ENCODE data around the gene PLA2G5. TPM values are rescaled to one million over a fixed set of nuclear protein-coding genes. Genes with fewer than 3 reads are reported as not detected.
A peak's percentile ranks its signal among the peaks of the same experiment; 100 is the strongest.

PLA2G5 gene
- total and polyA plus RNA-seq, 2 experiments from 2014 or later = not detected

DNA sequence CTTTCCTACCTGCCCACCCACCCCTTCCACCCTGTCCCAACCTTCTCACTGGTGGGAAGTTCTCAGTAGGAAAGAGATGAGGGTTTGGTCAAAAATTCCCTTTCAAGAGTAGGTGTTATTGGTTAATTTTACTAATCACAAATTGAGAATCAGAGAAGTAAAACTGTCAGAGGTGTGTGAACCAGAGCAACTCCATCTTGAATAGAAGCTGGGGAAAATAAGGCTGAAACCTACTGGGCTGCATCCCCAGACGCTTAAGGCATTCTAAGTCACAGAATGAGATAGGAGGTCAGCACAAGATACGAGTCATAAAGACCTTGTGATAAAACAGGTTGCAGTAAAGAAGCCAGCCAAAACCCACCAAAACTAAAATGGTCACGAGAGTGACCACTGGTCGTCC, 37.8 kb downstream of the PLA2G5 start:
- TF ChIP-seq, protein P1, sequence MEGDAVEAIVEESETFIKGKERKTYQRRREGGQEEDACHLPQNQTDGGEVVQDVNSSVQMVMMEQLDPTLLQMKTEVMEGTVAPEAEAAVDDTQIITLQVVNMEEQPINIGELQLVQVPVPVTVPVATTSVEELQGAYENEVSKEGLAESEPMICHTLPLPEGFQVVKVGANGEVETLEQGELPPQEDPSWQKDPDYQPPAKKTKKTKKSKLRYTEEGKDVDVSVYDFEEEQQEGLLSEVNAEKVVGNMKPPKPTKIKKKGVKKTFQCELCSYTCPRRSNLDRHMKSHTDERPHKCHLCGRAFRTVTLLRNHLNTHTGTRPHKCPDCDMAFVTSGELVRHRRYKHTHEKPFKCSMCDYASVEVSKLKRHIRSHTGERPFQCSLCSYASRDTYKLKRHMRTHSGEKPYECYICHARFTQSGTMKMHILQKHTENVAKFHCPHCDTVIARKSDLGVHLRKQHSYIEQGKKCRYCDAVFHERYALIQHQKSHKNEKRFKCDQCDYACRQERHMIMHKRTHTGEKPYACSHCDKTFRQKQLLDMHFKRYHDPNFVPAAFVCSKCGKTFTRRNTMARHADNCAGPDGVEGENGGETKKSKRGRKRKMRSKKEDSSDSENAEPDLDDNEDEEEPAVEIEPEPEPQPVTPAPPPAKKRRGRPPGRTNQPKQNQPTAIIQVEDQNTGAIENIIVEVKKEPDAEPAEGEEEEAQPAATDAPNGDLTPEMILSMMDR (IDR thresholded peaks at IDR 0.05; ENCODE audit: low read depth, low read length) = no peak
- H3K27me3 ChIP-seq = no peaks in the 10 kb centered on the region
- H3K4me3 ChIP-seq = no peak overlapping the region
- no peaks in the 10 kb centered on the region for H3K9me3 ChIP-seq (ENCODE audit: low read depth)
- no peaks in the 10 kb centered on the region for H3K36me3 ChIP-seq
- H3K27ac ChIP-seq = no peak overlapping the region
- no peaks in the 10 kb centered on the region for H3K4me1 ChIP-seq (ENCODE audit: low read depth)
- DNase-seq (ENCODE audit: low read depth in 1 of 2, low spot score in 1 of 2) = no peak

GRCh38 chr1:20108366-20109123, 38.6 kb downstream of the PLA2G5 start:
- DNase-seq (ENCODE audit: low read depth in 1 of 2, low spot score in 1 of 2) = peak in 1 of 2 donors; percentile 22
- Histone ChIP-seq H3K27me3 (no peaks in the 10 kb centered on the region), H3K36me3 (no peaks in the 10 kb centered on the region), H3K9me3 (ENCODE audit: low read depth) (no peaks in the 10 kb centered on the region), H3K4me1 (ENCODE audit: low read depth) (no peaks in the 10 kb centered on the region), H3K27ac (no peak overlapping the region), H3K4me3 (no peak overlapping the region)
- TF ChIP-seq, protein P1 (IDR thresholded peaks at IDR 0.05; ENCODE audit: low read depth, low read length) = no peak

DNA sequence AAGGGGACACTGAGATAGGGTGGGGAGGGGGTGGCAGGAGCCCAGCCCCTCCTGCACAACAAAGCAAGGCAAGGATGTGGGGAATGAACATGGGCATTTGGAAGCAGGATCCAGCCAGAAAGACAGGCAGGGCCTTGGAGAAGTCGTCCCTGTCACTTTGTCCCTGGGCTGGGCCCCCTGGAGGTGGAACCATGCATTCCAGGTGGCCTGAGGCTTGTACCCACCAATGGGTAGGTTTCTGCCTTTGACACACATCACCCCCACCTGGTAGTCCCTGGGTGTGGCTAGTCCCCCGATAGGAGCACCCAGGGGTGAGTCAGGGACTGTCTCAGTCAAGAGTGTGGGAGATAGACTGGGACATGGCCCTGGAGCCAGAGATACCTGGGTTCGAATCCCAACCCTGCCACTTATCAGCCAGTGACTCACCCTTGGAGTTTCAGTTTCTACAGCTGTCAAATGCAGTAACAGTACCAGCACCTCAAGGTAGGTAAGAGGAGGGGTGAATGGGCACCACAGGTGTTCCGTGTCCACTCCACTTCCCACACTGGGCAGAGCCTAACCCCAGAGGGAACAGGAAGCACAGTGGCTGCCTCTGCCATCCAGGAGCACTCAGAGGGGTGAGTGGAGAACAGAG, 39.3 kb downstream of the PLA2G5 start:
- TF ChIP-seq, protein P1 (IDR thresholded peaks at IDR 0.05; ENCODE audit: low read depth, low read length) = no peak
- H3K4me3 ChIP-seq = no peak overlapping the region
- DNase-seq (ENCODE audit: low read depth in 1 of 2, low spot score in 1 of 2) = no peak
- no peaks in the 10 kb centered on the region for H3K36me3 ChIP-seq
- H3K9me3 ChIP-seq (ENCODE audit: low read depth) = no peaks in the 10 kb centered on the region
- no peaks in the 10 kb centered on the region for H3K4me1 ChIP-seq (ENCODE audit: low read depth)
- H3K27me3 ChIP-seq = no peaks in the 10 kb centered on the region
- no peak overlapping the region for H3K27ac ChIP-seq

GRCh38 chr1:20110679-20111078, 40.7 kb downstream of the PLA2G5 start:
- TF ChIP-seq, protein P1 (IDR thresholded peaks at IDR 0.05; ENCODE audit: low read depth, low read length) = no peak
- no peaks in the 10 kb centered on the region for H3K9me3 ChIP-seq (ENCODE audit: low read depth)
- H3K4me1 ChIP-seq (ENCODE audit: low read depth) = no peaks in the 10 kb centered on the region
- no peak overlapping the region for H3K4me3 ChIP-seq
- peak in 1 of 2 donors; percentile 94 for DNase-seq (ENCODE audit: low read depth in 1 of 2, low spot score in 1 of 2)
- H3K36me3 ChIP-seq = no peaks in the 10 kb centered on the region
- H3K27ac ChIP-seq = no peak overlapping the region
- no peaks in the 10 kb centered on the region for H3K27me3 ChIP-seq

- H3K4me1 ChIP-seq (ENCODE audit: low read depth) = no peaks in the 10 kb centered on the region
- no peaks in the 10 kb centered on the region for H3K36me3 ChIP-seq
- TF ChIP-seq, protein P1 (IDR thresholded peaks at IDR 0.05; ENCODE audit: low read depth, low read length) = no peak
- H3K27me3 ChIP-seq = no peaks in the 10 kb centered on the region
- no peak overlapping the region for H3K27ac ChIP-seq
- H3K4me3 ChIP-seq = no peak overlapping the region
- H3K9me3 ChIP-seq (ENCODE audit: low read depth) = no peaks in the 10 kb centered on the region
- DNase-seq (ENCODE audit: low read depth in 1 of 2, low spot score in 1 of 2) = no peak
Observed at GRCh38 chr1:20111452-20111851, 41.5 kb downstream of the PLA2G5 start.

All from cardiac muscle cell (in vitro differentiated cells and primary cell).